K562 (cell line): ENCODE data around the gene STMN3. TPM values are rescaled to one million over a fixed set of nuclear protein-coding genes. Genes with fewer than 3 reads are reported as not detected.
A peak's percentile ranks its signal among the peaks of the same experiment; 100 is the strongest.

Source experiments
- ATAC-seq: fragments of 200-7000 bp; cut with Tn5 transposase; 3 replicates; pipeline ENCODE4 v1.9.1; 2020; ENCODE audit warnings: moderate library complexity
- BruUV-seq: library from RNA; stranded (reverse); fragments of 400-500 nt; replicated peaks from 2 replicates; lab custom pipeline; 2021; lab: Mats Ljungman, UMichigan
- CTCF ChIA-PET: fragments of 300-600 bp; formaldehyde crosslinking; extraction: SDS; loops from one replicate; lab custom pipeline; 2021; ENCODE audit warnings: low intra/inter-chr PET ratio; lab: Yijun Ruan, JAX
- POLR2A ChIA-PET: fragments of 300-600, 350-650 bp; sonication (Branson Sonifier 250); formaldehyde crosslinking; extraction: SDS; loops from one replicate; lab custom pipeline; 2021; ENCODE audit warnings: antibody characterized with exemption, inconsistent platforms; lab: Yijun Ruan, JAX
- DNase-seq, 4 experiments: peaks; one replicate each; pipeline versions ENCODE4 v3.0.0 to v3.0.0-alpha.2; 2011 to 2018; ENCODE audit warnings: low spot score in 3 of 4, mixed read lengths in 3 of 4; ENCODE audit errors: extremely low read depth in 1 of 4
- FAIRE-seq: peaks from 2 replicates; lab custom pipeline; 2011; peaks lifted over from hg19 to GRCh38; lab: Jason Lieb, UNC
- H2AFZ ChIP-seq: 2 replicates; pipeline ENCODE4 v1.6.0; 2011; ENCODE audit warnings: low read depth, low read length, control low read depth, inconsistent platforms
- H3K27ac ChIP-seq: fragments of 200-600 bp; 3 replicates; pipeline ENCODE4 v1.8.0; 2011; ENCODE audit warnings: low read depth, mild to moderate bottlenecking, control low read depth, inconsistent platforms, low read length, moderate library complexity, mixed read lengths; ENCODE audit errors: extremely low read depth
- H3K27me3 ChIP-seq, 2 experiments: fragments of 300-600 bp in 1 of 2; 2 replicates in 1 of 2; 3 replicates in 1 of 2; pipeline versions ENCODE4 v1.6.0 to v1.8.0; 2011; ENCODE audit warnings: inconsistent platforms in 2 of 2, low read length in 2 of 2, mild to moderate bottlenecking in 1 of 2, mixed read lengths in 1 of 2, moderate library complexity in 1 of 2; ENCODE audit not compliant: control insufficient read depth in 2 of 2, insufficient read depth in 2 of 2
- H3K36me3 ChIP-seq: fragments of 300-600 bp; 3 replicates; pipeline ENCODE4 v1.8.0; 2011; ENCODE audit warnings: mild to moderate bottlenecking, low read length, inconsistent platforms; ENCODE audit not compliant: control insufficient read depth, insufficient read depth
- H3K4me1 ChIP-seq, 2 experiments: fragments of 200-600 bp in 1 of 2; replicated peaks in 1 of 2; 2 replicates in 1 of 2; 3 replicates in 1 of 2; pipeline versions ENCODE4 v1.5.1 to v1.8.0; 2011; ENCODE audit warnings: inconsistent platforms in 2 of 2, low read length in 2 of 2, mild to moderate bottlenecking in 1 of 2, mixed read lengths in 1 of 2, moderate library complexity in 1 of 2; ENCODE audit not compliant: control insufficient read depth in 2 of 2, insufficient read depth in 2 of 2
- H3K4me2 ChIP-seq: 2 replicates; pipeline ENCODE4 v1.6.1; 2011; ENCODE audit warnings: low read length, control low read depth, inconsistent platforms, mixed read lengths; ENCODE audit not compliant: insufficient read depth
- H3K4me3 ChIP-seq: fragments of 200-600 bp; sonication (generic), shearing (Covaris generic); 2 replicates; pipeline ENCODE4 v1.5.1; 2016; ENCODE audit warnings: control low read depth, inconsistent platforms
- H3K79me2 ChIP-seq: fragments of 200-600 bp; 3 replicates; pipeline ENCODE4 v1.8.0; 2011; ENCODE audit warnings: low read length, inconsistent platforms; ENCODE audit not compliant: control insufficient read depth, insufficient read depth
- H3K9ac ChIP-seq, 2 experiments: 2 replicates each; pipeline versions ENCODE4 v1.6.0 to v1.6.1; 2011; ENCODE audit warnings: low read depth in 2 of 2, low read length in 2 of 2, control low read depth in 1 of 2, inconsistent platforms in 1 of 2, mild to moderate bottlenecking in 1 of 2, mixed read lengths in 1 of 2; ENCODE audit not compliant: insufficient read depth in 1 of 2
- H3K9me1 ChIP-seq: one replicate; pipeline ENCODE4 v1.6.0; 2011; ENCODE audit warnings: inconsistent platforms, mild to moderate bottlenecking, low read length, moderate library complexity; ENCODE audit not compliant: control insufficient read depth, insufficient read depth
- H3K9me3 ChIP-seq: replicated peaks from 2 replicates; pipeline ENCODE4 v1.5.1; 2011; ENCODE audit warnings: low read depth, low read length, inconsistent platforms; ENCODE audit not compliant: control insufficient read depth, insufficient read depth
- H4K20me1 ChIP-seq: replicated peaks from 2 replicates; pipeline ENCODE4 v1.6.1; 2011; ENCODE audit warnings: low read length, inconsistent platforms, mixed read lengths; ENCODE audit not compliant: control insufficient read depth, insufficient read depth
- ADNP ChIP-seq: fragments of 200-800 bp; sonication (Bioruptor generic); IDR thresholded peaks from 2 replicates; pipeline ENCODE4 v1.6.1; 2016; ENCODE audit warnings: missing genetic modification characterization, missing compliant biosample characterization
- BHLHE40 ChIP-seq: IDR thresholded peaks from 2 replicates; pipeline ENCODE4 v1.6.1; 2011; ENCODE audit warnings: low read length, improper control_type of control experiment
- FOXK2 ChIP-seq, 2 experiments: fragments of 450-650 bp; IDR thresholded peaks in 1 of 2; conservative IDR thresholded peaks in 1 of 2; 2 replicates each; pipeline ENCODE4 v1.6.1; 2016; ENCODE audit warnings: low read depth in 2 of 2, mild to moderate bottlenecking in 1 of 2
- RBFOX2 ChIP-seq: fragments of 200-400 bp; formaldehyde crosslinking; IDR thresholded peaks from 2 replicates; pipeline ENCODE4 v1.6.1; 2017; ENCODE audit warnings: low read depth, mild to moderate bottlenecking, low read length, moderate library complexity
- STAG1 ChIP-seq: sonication (generic); formaldehyde crosslinking; IDR thresholded peaks from 2 replicates; pipeline ENCODE4 v1.5.0; 2020; ENCODE audit warnings: missing genetic modification reagents, borderline replicate concordance
- ZNF146 ChIP-seq: IDR thresholded peaks from one replicate; pipeline ENCODE4 v1.6.1; 2018; ENCODE audit warnings: missing compliant biosample characterization; ENCODE audit not compliant: unreplicated experiment
- WGBS: fragments of 100-300 bp; shearing (Covaris generic); methylation state at CpG from one replicate; pipeline ENCODE4 v1.1.6; 2016; ENCODE audit warnings: low coverage, mixed read lengths; ENCODE audit not compliant: insufficient coverage; ENCODE audit errors: missing lambda C conversion rate; 5-methylcytosine and 5-hydroxymethylcytosine counted together
- in situ Hi-C: fragments of 300-500 bp; cut with MboI; formaldehyde crosslinking; loops from 4 replicates; pipeline ENCODE4 v1.15.0; 2018; ENCODE audit warnings: inconsistent platforms, mixed read lengths
- intact Hi-C: fragments of 100-400 bp; cut with micrococcal nuclease; formaldehyde crosslinking; loops from 2 replicates; pipeline ENCODE4 v1.14.2; 2022
- polyA plus RNA-seq, 8 experiments: library from polyadenylated mRNA; depleted of rRNA in 4 of 8; stranded (reverse) in 5 of 8; unstranded in 3 of 8; fragments of >200 nt; fragmentation: Nextera tagmentation in 2 of 8; fragmentation: Illumina TruSeq in 1 of 8; extraction: Ambion mirVana in 2 of 8; extraction: Trizol in 1 of 8; gene quantifications; 2 replicates each; pipeline versions ENCODE4 v1.2.1 to v1.2.3, GENCODE V29; 2011 to 2014; ENCODE audit warnings: inconsistent platforms in 1 of 8, missing spikeins in 1 of 8
- total RNA-seq, 7 experiments: library from RNA; depleted of rRNA in 6 of 7; stranded (reverse); fragments of >200 nt in 6 of 7; fragmentation: Illumina TruSeq in 2 of 7; extraction: Trizol in 2 of 7; gene quantifications; 2 replicates each; pipeline versions ENCODE4 v1.2.1 to v1.2.3, GENCODE V29; 2011 to 2021; ENCODE audit warnings: low replicate concordance in 1 of 7
- TF ChIP-seq, protein P1 (sequence below): sonication (generic); formaldehyde crosslinking; IDR thresholded peaks from 2 replicates; pipeline ENCODE4 v1.8.0; 2022; ENCODE audit warnings: missing genetic modification reagents, mild to moderate bottlenecking, moderate library complexity, borderline replicate concordance

The STMN3 gene
- total and polyA plus RNA-seq, 9 of the 15 experiments (the other 6 are each of a cell fraction or from before 2014, with no cell fraction given) = 0.70 to 65.6 (median 29.4) TPM

DNA sequence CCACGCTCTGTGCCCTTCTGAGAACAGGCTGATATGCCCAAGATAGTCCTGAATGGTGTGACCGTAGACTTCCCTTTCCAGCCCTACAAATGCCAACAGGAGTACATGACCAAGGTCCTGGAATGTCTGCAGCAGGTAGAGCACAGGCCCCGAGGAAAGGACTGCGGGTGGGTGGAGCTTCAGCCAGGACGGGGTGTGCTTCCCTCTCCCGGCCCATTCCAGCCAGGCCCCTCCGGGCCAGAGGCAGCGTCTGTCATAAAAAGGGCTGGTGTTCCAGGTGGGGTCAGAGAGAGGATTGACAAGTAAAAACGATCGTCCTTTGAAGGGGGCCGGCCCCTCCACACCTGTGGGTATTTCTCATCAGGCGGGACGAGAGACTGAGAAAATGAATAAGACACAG, 6.1 kb upstream of the STMN3 start:
- DNase-seq (peak in 1 of 4 experiments; percentile 42), FAIRE-seq (no peak), ATAC-seq (no peak)
- Histone ChIP-seq H3K9me1 (no peaks in the 10 kb centered on the region), H3K4me1 (peaks cover 19 to 49% of the 10 kb centered on the region in 2 experiments), H3K27me3 (no peaks in the 10 kb centered on the region), H4K20me1 (no peaks in the 10 kb centered on the region), H3K4me2 (peak overlapping the region; percentile 88), H3K4me3 (peak overlapping the region; percentile 63), H3K36me3 (peaks cover 50% of the 10 kb centered on the region; the same call in 2 of the 3 replicates), H3K9ac (peak overlapping the region; percentile 89 to 100), H3K79me2 (peaks cover 25% of the 10 kb centered on the region), H3K27ac (no peak overlapping the region), H3K9me3 (no peaks in the 10 kb centered on the region), H2AFZ (no peak overlapping the region)
- BruUV-seq = no TSS peak
- POLR2A ChIA-PET = no interaction called here
- CTCF ChIA-PET = no interaction called here
- TF ChIP-seq STAG1 (CRISPR knock-in tag) = no peak
- no peak for TF ChIP-seq ZNF146 (CRISPR knock-in tag)
- TF ChIP-seq, protein P1, sequence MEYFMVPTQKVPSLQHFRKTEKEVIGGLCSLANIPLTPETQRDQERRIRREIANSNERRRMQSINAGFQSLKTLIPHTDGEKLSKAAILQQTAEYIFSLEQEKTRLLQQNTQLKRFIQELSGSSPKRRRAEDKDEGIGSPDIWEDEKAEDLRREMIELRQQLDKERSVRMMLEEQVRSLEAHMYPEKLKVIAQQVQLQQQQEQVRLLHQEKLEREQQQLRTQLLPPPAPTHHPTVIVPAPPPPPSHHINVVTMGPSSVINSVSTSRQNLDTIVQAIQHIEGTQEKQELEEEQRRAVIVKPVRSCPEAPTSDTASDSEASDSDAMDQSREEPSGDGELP (CRISPR knock-in tag) = 0 out of 2 replicates have a peak, but pooled peaks have one; percentile 18
- TF ChIP-seq BHLHE40 = no peak
- TF ChIP-seq FOXK2 (conservative IDR thresholded peaks at IDR 0.05 in 1 of 2, IDR thresholded peaks at IDR 0.05 in 1 of 2; ENCODE audit: low read depth in 2 of 2) = no peak
- no peak for TF ChIP-seq RBFOX2
- no peak for TF ChIP-seq ADNP
- WGBS = 64% methylated on average over 9 of the region's 13 CpGs
- intact Hi-C loops = loop anchor here (10.0 kb wide), 1 partner anchor 125 kb away; the partner anchor contains the start of gene PTK6
- in situ Hi-C loops = no loop called here
